Natural killer cell (primary cell): ENCODE measurements around the gene NIT1. TPM values are rescaled to one million over a fixed set of nuclear protein-coding genes. Genes with fewer than 3 reads are reported as not detected.

Experiments
- ATAC-seq, 3 donors: fragments of 150-1000 bp in 2 of 3; fragments of 200-7000 bp in 1 of 3; cut with Tn5 transposase; 1 replicate in 1 of 3; 2 replicates in 2 of 3; pipeline ENCODE4 v1.10.0; 2021; ENCODE audit warnings: mild to moderate bottlenecking in 2 of 3, moderate library complexity in 2 of 3
- DNase-seq, 2 donors: peaks; one replicate each; pipeline versions ENCODE4 v3.0.0 to v3.0.0-alpha.2; 2013 to 2021; ENCODE audit warnings: mixed read lengths in 1 of 2
- H3K27ac ChIP-seq: one replicate; pipeline ENCODE4 v1.5.1; 2013; ENCODE audit warnings: mild to moderate bottlenecking, low read length
- H3K27me3 ChIP-seq: one replicate; pipeline ENCODE4 v1.6.1; 2013; ENCODE audit warnings: low read length; ENCODE audit not compliant: control insufficient read depth, insufficient read depth
- H3K36me3 ChIP-seq: one replicate; pipeline ENCODE4 v1.6.1; 2013; ENCODE audit warnings: low read length; ENCODE audit not compliant: control insufficient read depth, insufficient read depth
- H3K4me1 ChIP-seq: one replicate; pipeline ENCODE4 v1.6.1; 2013; ENCODE audit warnings: low read length; ENCODE audit not compliant: control insufficient read depth, insufficient read depth
- H3K4me3 ChIP-seq: one replicate; pipeline ENCODE4 v1.5.1; 2013; ENCODE audit warnings: low read length
- H3K9me3 ChIP-seq: one replicate; pipeline ENCODE4 v1.6.1; 2013; ENCODE audit warnings: low read length; ENCODE audit not compliant: control insufficient read depth, insufficient read depth
- H3K27ac Mint-ChIP-seq, 2 donors: one replicate each; pipeline ENCODE4 v1.8.0; 2022; ENCODE audit warnings: mild to moderate bottlenecking in 2 of 2, mixed read lengths in 2 of 2, moderate library complexity in 1 of 2
- H3K27me3 Mint-ChIP-seq, 2 donors: one replicate each; pipeline ENCODE4 v1.8.0; 2022; ENCODE audit warnings: low read depth in 2 of 2, mixed read lengths in 2 of 2
- H3K36me3 Mint-ChIP-seq: one replicate; pipeline ENCODE4 v1.8.0; 2022; ENCODE audit warnings: mixed read lengths
- H3K4me1 Mint-ChIP-seq, 2 donors: one replicate each; pipeline ENCODE4 v1.8.0; 2022; ENCODE audit warnings: mixed read lengths in 2 of 2
- H3K4me3 Mint-ChIP-seq: one replicate; pipeline ENCODE4 v1.8.0; 2022; ENCODE audit warnings: mild to moderate bottlenecking, moderate library complexity, mixed read lengths
- H3K9me3 Mint-ChIP-seq, 2 donors: one replicate each; pipeline ENCODE4 v1.8.0; 2022; ENCODE audit warnings: mixed read lengths in 2 of 2
- CTCF ChIP-seq: fragments of 200-600 bp; IDR thresholded peaks from one replicate; pipeline ENCODE4 v1.8.0; 2022; ENCODE audit warnings: antibody characterized with exemption
- WGBS: methylation state at CpG from one replicate; pipeline ENCODE4 v1.1.7; 2013; ENCODE audit warnings: missing lambda C conversion rate; ENCODE audit not compliant: insufficient coverage; 5-methylcytosine and 5-hydroxymethylcytosine counted together
- intact Hi-C: fragments of 100-400 bp; cut with micrococcal nuclease; formaldehyde crosslinking; loops from one replicate; pipeline ENCODE4 v1.14.2; 2022
- total RNA-seq, 4 donors: library from RNA; stranded (reverse); fragments of 120-200 nt in 1 of 4; gene quantifications; one replicate each; pipeline versions ENCODE4 v1.2.3 to v1.2.4, GENCODE V29; 2013 to 2022

NIT1 gene
- total RNA-seq, 3 donors from 2014 or later (not counting 1 experiment from before 2014, with no cell fraction given) = 26.5 to 31.7 (median 31.6) TPM

GRCh38 chr1:161082996-161083747 lies 34.7 kb upstream of the NIT1 start:
- DNase-seq (no peak), ATAC-seq (peak; percentile 50 to 77 (median 57))
- Mint-ChIP-seq H3K27me3 (peaks cover 0 to 2% of the 10 kb centered on the region in 2 donors), H3K9me3 (no peaks in the 10 kb centered on the region), H3K4me1 (no peaks in the 10 kb centered on the region), H3K4me3 (no peak overlapping the region), H3K36me3 (no peaks in the 10 kb centered on the region), H3K27ac (no peak overlapping the region)
- WGBS = 84% methylated on average over 8 of the region's 8 CpGs
- no peaks in the 10 kb centered on the region for H3K9me3 ChIP-seq
- no peak overlapping the region for H3K4me3 ChIP-seq
- no peaks in the 10 kb centered on the region for H3K27me3 ChIP-seq
- no peak for TF ChIP-seq CTCF
- no peak overlapping the region for H3K27ac ChIP-seq
- H3K36me3 ChIP-seq = no peaks in the 10 kb centered on the region
- H3K4me1 ChIP-seq = peaks cover 6% of the 10 kb centered on the region
- intact Hi-C loops = no loop called here

GRCh38 chr1:161083748-161084596 lies 33.9 kb upstream of the NIT1 start:
- TF ChIP-seq CTCF = no peak
- Mint-ChIP-seq H3K27me3 (peaks cover 0 to 2% of the 10 kb centered on the region in 2 donors), H3K27ac (no peak overlapping the region), H3K36me3 (no peaks in the 10 kb centered on the region), H3K9me3 (no peaks in the 10 kb centered on the region), H3K4me3 (no peak overlapping the region), H3K4me1 (no peaks in the 10 kb centered on the region)
- DNase-seq (no peak), ATAC-seq (no peak)
- Histone ChIP-seq H3K4me3 (no peak overlapping the region), H3K27me3 (no peaks in the 10 kb centered on the region), H3K27ac (no peak overlapping the region), H3K36me3 (no peaks in the 10 kb centered on the region), H3K9me3 (no peaks in the 10 kb centered on the region), H3K4me1 (peaks cover 6% of the 10 kb centered on the region)
- intact Hi-C loops = no loop called here
- 84% methylated on average over 10 of the region's 10 CpGs for WGBS

GRCh38 chr1:161084597-161084988 lies 33.3 kb upstream of the NIT1 start:
- intact Hi-C loops = no loop called here
- no peak for TF ChIP-seq CTCF
- Mint-ChIP-seq H3K9me3 (no peaks in the 10 kb centered on the region), H3K4me1 (no peaks in the 10 kb centered on the region), H3K27me3 (peaks cover 0 to 2% of the 10 kb centered on the region in 2 donors), H3K36me3 (no peaks in the 10 kb centered on the region), H3K27ac (no peak overlapping the region), H3K4me3 (no peak overlapping the region)
- H3K9me3 ChIP-seq = no peaks in the 10 kb centered on the region
- no peaks in the 10 kb centered on the region for H3K36me3 ChIP-seq
- no peak for ATAC-seq
- no peaks in the 10 kb centered on the region for H3K27me3 ChIP-seq
- no CpG with 5 or more reads among the region's 1 CpG for WGBS
- H3K4me1 ChIP-seq = peaks cover 6% of the 10 kb centered on the region
- DNase-seq = no peak
- H3K27ac ChIP-seq = no peak overlapping the region
- no peak overlapping the region for H3K4me3 ChIP-seq
